Measurements from ENCODE around the gene SYNE2.

SYNE2 gene

GRCh38 chr14:63933110-63933509 is 80.3 kb downstream of the SYNE2 start:
- Histone ChIP-seq H3K79me2 (ENCODE audit: control insufficient read depth, low read length) (peaks cover 98% of the 10 kb centered on the region), H3K4me2 (ENCODE audit: low read length) (no peak overlapping the region), H3K4me1 (ENCODE audit: control insufficient read depth, low read length) (peaks cover 53% of the 10 kb centered on the region), H3K9me2 (replicated peaks; ENCODE audit: control insufficient read depth, low read length) (no peaks in the 10 kb centered on the region), H3F3A (ENCODE audit: control insufficient read depth, insufficient read depth) (0 out of 2 replicates have a peak, but pooled peaks cover 3% of the 10 kb centered on the region), H4K20me1 (ENCODE audit: control insufficient read depth, insufficient read depth, low read depth, low read length) (peaks cover 20% of the 10 kb centered on the region; the same call in 1 of the 2 replicates), H3K27ac (ENCODE audit: low read depth, low read length) (no peak overlapping the region), H3K36me3 (ENCODE audit: control insufficient read depth, low read length) (peaks cover 63% of the 10 kb centered on the region), H3K27me3 (ENCODE audit: control insufficient read depth, low read length) (no peaks in the 10 kb centered on the region), H3K9me3 (ENCODE audit: control insufficient read depth, insufficient read depth, low read length) (no peaks in the 10 kb centered on the region), H3K4me3 (ENCODE audit: low read length) (no peak overlapping the region)
- TF ChIP-seq, protein P1, sequence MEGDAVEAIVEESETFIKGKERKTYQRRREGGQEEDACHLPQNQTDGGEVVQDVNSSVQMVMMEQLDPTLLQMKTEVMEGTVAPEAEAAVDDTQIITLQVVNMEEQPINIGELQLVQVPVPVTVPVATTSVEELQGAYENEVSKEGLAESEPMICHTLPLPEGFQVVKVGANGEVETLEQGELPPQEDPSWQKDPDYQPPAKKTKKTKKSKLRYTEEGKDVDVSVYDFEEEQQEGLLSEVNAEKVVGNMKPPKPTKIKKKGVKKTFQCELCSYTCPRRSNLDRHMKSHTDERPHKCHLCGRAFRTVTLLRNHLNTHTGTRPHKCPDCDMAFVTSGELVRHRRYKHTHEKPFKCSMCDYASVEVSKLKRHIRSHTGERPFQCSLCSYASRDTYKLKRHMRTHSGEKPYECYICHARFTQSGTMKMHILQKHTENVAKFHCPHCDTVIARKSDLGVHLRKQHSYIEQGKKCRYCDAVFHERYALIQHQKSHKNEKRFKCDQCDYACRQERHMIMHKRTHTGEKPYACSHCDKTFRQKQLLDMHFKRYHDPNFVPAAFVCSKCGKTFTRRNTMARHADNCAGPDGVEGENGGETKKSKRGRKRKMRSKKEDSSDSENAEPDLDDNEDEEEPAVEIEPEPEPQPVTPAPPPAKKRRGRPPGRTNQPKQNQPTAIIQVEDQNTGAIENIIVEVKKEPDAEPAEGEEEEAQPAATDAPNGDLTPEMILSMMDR (IDR thresholded peaks at IDR 0.05; ENCODE audit: low read depth, low read length, poor library complexity, severe bottlenecking): no peak
- TF ChIP-seq EZH2phosphoT487 (IDR thresholded peaks at IDR 0.05; ENCODE audit: borderline replicate concordance, low read length): no peak

GRCh38 chr14:63933711-63934110 is 80.9 kb downstream of the SYNE2 start:
- Histone ChIP-seq H3K4me2 (ENCODE audit: low read length) (no peak overlapping the region), H3F3A (ENCODE audit: control insufficient read depth, insufficient read depth) (0 out of 2 replicates have a peak, but pooled peaks cover 8% of the 10 kb centered on the region), H3K79me2 (ENCODE audit: control insufficient read depth, low read length) (peaks cover 98% of the 10 kb centered on the region), H3K9me2 (replicated peaks; ENCODE audit: control insufficient read depth, low read length) (no peaks in the 10 kb centered on the region), H4K20me1 (ENCODE audit: control insufficient read depth, insufficient read depth, low read depth, low read length) (peaks cover 25% of the 10 kb centered on the region; the same call in 1 of the 2 replicates), H3K4me3 (ENCODE audit: low read length) (no peak overlapping the region), H3K27me3 (ENCODE audit: control insufficient read depth, low read length) (no peaks in the 10 kb centered on the region), H3K36me3 (ENCODE audit: control insufficient read depth, low read length) (peaks cover 61% of the 10 kb centered on the region), H3K27ac (ENCODE audit: low read depth, low read length) (no peak overlapping the region), H3K4me1 (ENCODE audit: control insufficient read depth, low read length) (peaks cover 59% of the 10 kb centered on the region), H3K9me3 (ENCODE audit: control insufficient read depth, insufficient read depth, low read length) (no peaks in the 10 kb centered on the region)
- TF ChIP-seq, protein P1 (IDR thresholded peaks at IDR 0.05; ENCODE audit: low read depth, low read length, poor library complexity, severe bottlenecking): no peak
- TF ChIP-seq EZH2phosphoT487 (IDR thresholded peaks at IDR 0.05; ENCODE audit: borderline replicate concordance, low read length): no peak

- H3K27me3 ChIP-seq (ENCODE audit: control insufficient read depth, low read length): no peaks in the 10 kb centered on the region
- H3F3A ChIP-seq (ENCODE audit: control insufficient read depth, insufficient read depth): peaks cover 11% of the 10 kb centered on the region; the same call in 1 of the 2 replicates
- H3K36me3 ChIP-seq (ENCODE audit: control insufficient read depth, low read length): peaks cover 69% of the 10 kb centered on the region
- H3K9me2 ChIP-seq (replicated peaks; ENCODE audit: control insufficient read depth, low read length): no peaks in the 10 kb centered on the region
- H3K4me1 ChIP-seq (ENCODE audit: control insufficient read depth, low read length): peaks cover 80% of the 10 kb centered on the region
- H4K20me1 ChIP-seq (ENCODE audit: control insufficient read depth, insufficient read depth, low read depth, low read length): peaks cover 25% of the 10 kb centered on the region; the same call in 1 of the 2 replicates
- no peak for TF ChIP-seq EZH2phosphoT487 (IDR thresholded peaks at IDR 0.05; ENCODE audit: borderline replicate concordance, low read length)
- TF ChIP-seq, protein P1 (IDR thresholded peaks at IDR 0.05; ENCODE audit: low read depth, low read length, poor library complexity, severe bottlenecking): no peak
- H3K9me3 ChIP-seq (ENCODE audit: control insufficient read depth, insufficient read depth, low read length): no peaks in the 10 kb centered on the region
- peak overlapping the region; percentile 66 for H3K27ac ChIP-seq (ENCODE audit: low read depth, low read length)
- peak overlapping the region; percentile 32 for H3K4me3 ChIP-seq (ENCODE audit: low read length)
- H3K4me2 ChIP-seq (ENCODE audit: low read length): peak overlapping the region; percentile 55
- H3K79me2 ChIP-seq (ENCODE audit: control insufficient read depth, low read length): peaks cover 88% of the 10 kb centered on the region
Measured at GRCh38 chr14:63938198-63939005, 85.6 kb downstream of the SYNE2 start.
